Stimulated activated naive CD8-positive, alpha-beta T cell treated with anti-CD3 and anti-CD28 coated beads, Interleukin-15, Interleukin-2, amounts not matched to agents 100 ng/mL and 50 ng/mL, for 24 hours (primary cell): ENCODE measurements around the gene KLRF1.
"Not testable (repeated sequence)": the region's sequence is repeated elsewhere in the genome, so short reads cannot be mapped to it uniquely, and the experiment has no call there.

ENCODE experiments used
- H3K27ac Mint-ChIP-seq: one replicate; pipeline ENCODE4 v1.8.0; 2021; ENCODE audit warnings: mild to moderate bottlenecking, mixed read lengths
- H3K27me3 Mint-ChIP-seq: one replicate; pipeline ENCODE4 v1.8.0; 2021; ENCODE audit warnings: mixed read lengths
- H3K36me3 Mint-ChIP-seq: one replicate; pipeline ENCODE4 v1.8.0; 2021; ENCODE audit warnings: low read depth, mixed read lengths
- H3K4me1 Mint-ChIP-seq: one replicate; pipeline ENCODE4 v1.8.0; 2021; ENCODE audit warnings: low read depth, mixed read lengths
- H3K4me3 Mint-ChIP-seq: one replicate; pipeline ENCODE4 v1.8.0; 2021; ENCODE audit warnings: mild to moderate bottlenecking, mixed read lengths
- H3K9me3 Mint-ChIP-seq: one replicate; pipeline ENCODE4 v1.8.0; 2021; ENCODE audit warnings: mixed read lengths

The KLRF1 gene

DNA sequence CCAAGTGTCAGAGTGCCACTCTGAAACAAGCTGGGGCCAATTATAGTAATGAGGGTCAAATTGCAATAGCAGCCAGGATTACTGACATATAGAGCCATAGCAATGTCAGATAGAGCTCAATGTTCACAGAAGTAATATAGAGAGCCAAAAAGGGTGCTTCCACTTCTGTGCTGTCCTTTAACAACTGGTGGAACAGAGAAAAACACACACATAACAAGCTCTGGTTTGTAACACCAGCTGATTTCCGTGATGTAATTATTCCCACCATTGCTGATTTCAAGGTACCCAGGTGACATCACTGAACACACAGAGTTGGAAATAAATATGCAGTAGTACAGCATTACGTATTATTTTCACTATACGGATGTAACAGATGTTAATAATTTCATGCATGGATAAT lies 44.9 kb downstream of the KLRF1 start:
- no peak overlapping the region for H3K27ac Mint-ChIP-seq
- no peak overlapping the region for H3K4me3 Mint-ChIP-seq
- H3K9me3 Mint-ChIP-seq, result no peaks in the 10 kb centered on the region
- no peaks in the 10 kb centered on the region for H3K36me3 Mint-ChIP-seq
- no peaks in the 10 kb centered on the region for H3K27me3 Mint-ChIP-seq
- H3K4me1 Mint-ChIP-seq, result peaks cover 29% of the 10 kb centered on the region

DNA sequence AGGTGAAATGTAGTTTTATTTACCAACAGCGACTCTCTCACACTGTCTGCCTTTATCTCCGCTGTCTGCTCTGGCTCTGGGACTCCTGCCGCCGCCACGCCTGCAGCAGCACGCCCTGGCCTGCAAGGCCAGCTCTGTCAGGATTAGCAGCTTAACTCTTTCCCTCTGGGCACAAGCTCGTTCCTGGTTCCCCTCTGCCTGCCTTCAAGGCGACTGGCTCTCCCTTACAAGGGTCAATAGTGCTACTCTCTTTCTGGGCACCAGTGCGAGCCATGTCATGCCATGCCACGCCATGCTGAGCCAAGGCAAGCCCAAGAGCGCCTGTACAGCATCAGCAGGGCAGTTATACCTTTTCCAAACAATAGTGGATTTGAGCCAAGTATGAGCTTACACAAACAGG lies 45.5 kb downstream of the KLRF1 start:
- Mint-ChIP-seq H3K4me3 (no peak overlapping the region), H3K9me3 (no peaks in the 10 kb centered on the region), H3K27ac (no peak overlapping the region), H3K36me3 (no peaks in the 10 kb centered on the region), H3K4me1 (peaks cover 29% of the 10 kb centered on the region), H3K27me3 (no peaks in the 10 kb centered on the region)

DNA sequence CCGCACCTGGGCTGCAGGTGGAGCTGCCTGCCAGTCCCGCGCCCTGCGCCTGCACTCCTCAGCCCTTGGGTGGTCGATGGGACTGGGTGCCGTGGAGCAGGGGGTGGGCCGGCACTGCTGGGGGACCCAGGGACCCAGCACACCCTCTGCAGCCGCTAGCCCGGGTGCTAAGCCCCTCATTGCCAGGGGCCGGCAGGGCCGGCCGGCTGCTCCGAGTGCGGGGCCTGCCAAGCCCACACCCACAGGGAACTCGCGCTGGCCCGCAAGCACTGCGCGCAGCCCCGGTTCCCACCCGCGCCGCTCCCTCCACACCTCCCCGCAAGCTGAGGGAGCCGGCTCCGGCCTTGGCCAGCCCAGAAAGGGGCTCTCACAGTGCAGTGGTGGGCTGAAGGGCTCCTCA lies 48.8 kb downstream of the KLRF1 start:
- not testable (repeated sequence) for H3K36me3 Mint-ChIP-seq, H3K27me3 Mint-ChIP-seq, H3K9me3 Mint-ChIP-seq, H3K27ac Mint-ChIP-seq, H3K4me3 Mint-ChIP-seq
- H3K4me1 Mint-ChIP-seq, result peaks cover 19% of the 10 kb centered on the region

DNA sequence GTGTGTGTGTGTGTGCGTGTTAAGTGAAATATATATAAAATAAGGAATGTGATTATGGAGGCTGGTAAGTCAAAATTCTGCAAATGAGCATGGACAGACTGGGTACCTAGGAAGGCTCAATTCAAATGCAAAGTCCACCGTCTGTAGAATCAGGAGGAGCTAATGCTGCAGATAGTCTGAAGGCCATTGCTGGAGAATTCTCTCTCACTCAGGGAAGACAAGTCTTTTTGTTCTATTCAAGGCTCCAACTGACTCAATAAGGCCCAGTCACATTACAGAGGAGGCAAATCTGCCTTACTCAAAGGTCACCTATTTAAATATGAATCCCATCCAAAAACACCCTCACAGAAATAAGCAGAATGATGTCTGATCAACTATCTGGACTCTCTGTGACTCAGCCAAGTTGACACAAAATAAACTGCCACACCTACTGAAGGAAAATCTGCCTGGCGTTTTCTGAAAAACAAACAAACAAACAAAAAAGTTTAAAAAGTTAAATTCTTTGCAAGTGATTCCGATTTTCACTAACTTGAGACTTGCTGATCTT lies 53.3 kb downstream of the KLRF1 start:
- Mint-ChIP-seq H3K27me3 (no peaks in the 10 kb centered on the region), H3K36me3 (no peaks in the 10 kb centered on the region), H3K4me3 (no peak overlapping the region), H3K27ac (no peak overlapping the region), H3K4me1 (peaks cover 7% of the 10 kb centered on the region), H3K9me3 (no peaks in the 10 kb centered on the region)

DNA sequence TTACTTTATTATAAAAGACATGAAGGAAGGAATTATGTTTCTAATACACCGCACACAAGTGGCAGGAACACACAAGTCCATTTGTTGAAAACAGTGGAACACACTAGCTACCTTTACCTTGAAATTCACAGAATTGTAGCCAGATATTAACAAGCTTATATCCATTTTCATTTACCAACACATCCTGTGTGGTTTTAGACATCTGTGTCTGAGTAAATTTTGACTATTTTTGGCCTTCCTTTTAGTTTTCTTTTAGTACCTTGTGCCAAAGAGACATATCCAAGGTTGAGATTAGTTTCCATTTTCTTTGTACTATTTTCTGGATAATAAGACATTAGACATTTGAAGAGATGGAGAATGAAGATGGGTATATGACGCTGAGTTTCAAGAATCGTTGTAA lies 54.0 kb downstream of the KLRF1 start, which contains the start of gene KLRF2:
Gene KLRF2 (plus strand): TSS at position 244 of the 400 bp plus-strand sequence. CDS start 107 bp downstream, at position 351.
- H3K36me3 Mint-ChIP-seq, result no peaks in the 10 kb centered on the region
- no peak within 1 kb of the TSS for H3K27ac Mint-ChIP-seq
- H3K4me1 Mint-ChIP-seq, result peaks cover 7% of the 10 kb centered on the region
- no peaks in the 10 kb centered on the region for H3K27me3 Mint-ChIP-seq
- no peak within 1 kb of the TSS for H3K4me3 Mint-ChIP-seq
- H3K9me3 Mint-ChIP-seq, result no peaks in the 10 kb centered on the region

DNA sequence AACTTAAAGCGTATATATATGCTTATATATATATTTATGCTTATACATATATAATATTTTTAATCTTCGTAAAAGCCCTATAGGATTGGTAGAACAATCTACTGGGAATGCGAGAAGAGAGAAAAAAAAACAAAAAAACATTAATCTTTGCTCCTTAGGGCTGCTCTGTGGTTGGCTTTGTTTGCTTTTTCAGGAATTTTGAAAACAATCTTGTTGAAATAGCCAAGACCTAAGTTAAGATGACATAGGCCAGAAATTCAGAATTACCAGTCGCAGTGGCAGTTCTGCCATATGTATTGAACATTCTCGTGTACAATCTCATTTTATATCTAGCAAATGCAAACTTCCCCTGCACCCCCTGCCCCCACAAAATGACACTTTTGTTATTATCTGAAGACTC lies 54.7 kb downstream of the KLRF1 start:
- H3K27me3 Mint-ChIP-seq, result no peaks in the 10 kb centered on the region

DNA sequence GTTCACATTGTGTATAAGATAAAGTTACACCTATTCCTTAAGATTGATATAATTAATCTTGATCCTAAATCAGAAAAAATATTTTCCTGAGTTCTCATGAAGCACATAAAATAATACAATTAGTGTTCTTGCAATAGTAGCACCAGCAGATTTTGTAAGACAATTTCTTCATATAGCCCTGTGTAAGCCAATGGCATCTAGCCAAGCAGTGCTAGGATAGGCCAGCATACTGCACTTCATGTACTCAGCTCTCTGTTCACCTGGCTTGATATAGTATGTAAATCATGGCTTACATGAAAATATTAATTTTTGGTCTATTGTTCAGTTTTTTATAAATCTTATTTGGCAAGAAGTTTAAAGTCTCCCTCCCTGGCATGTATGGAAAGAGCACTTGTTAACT lies 55.9 kb downstream of the KLRF1 start:
- Mint-ChIP-seq H3K27me3 (no peaks in the 10 kb centered on the region), H3K27ac (no peak overlapping the region), H3K4me1 (peaks cover 7% of the 10 kb centered on the region), H3K4me3 (no peak overlapping the region), H3K9me3 (no peaks in the 10 kb centered on the region), H3K36me3 (no peaks in the 10 kb centered on the region)

More for the DNA sequence above, 54.7 kb downstream of the KLRF1 start:
- Mint-ChIP-seq H3K4me1 (peaks cover 7% of the 10 kb centered on the region), H3K36me3 (no peaks in the 10 kb centered on the region), H3K9me3 (no peaks in the 10 kb centered on the region), H3K27ac (no peak overlapping the region), H3K4me3 (no peak overlapping the region)

DNA sequence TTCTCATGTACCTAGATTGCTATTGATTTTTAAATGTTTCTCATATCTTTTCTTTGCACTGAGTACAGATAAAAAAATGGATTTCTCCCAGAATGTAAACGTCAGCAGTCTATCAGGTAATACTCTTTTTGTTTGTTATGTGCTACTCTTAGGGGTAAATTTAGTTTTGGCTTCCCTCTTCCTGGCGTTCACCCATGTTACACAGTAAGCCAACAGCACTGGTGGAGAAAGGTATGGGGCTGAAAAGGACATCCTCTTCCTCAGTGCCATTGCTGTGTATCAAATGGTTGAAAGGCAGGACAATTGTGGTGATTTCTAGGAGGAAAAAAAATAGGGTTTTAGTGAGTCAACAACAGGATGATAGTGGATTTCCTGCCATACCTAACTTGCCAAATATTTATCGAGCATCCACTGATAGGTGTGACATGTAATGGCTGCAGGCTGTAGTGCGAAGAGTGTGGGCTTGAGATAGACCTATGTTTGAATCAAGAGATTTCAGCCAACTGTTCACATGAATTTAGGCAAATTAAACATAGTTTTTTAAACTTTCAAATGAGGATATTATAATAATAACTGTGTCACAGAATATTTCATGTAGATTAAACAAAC lies 61.5 kb downstream of the KLRF1 start:
- Mint-ChIP-seq H3K4me3 (no peak overlapping the region), H3K9me3 (no peaks in the 10 kb centered on the region), H3K4me1 (peaks cover 10% of the 10 kb centered on the region), H3K36me3 (no peaks in the 10 kb centered on the region), H3K27me3 (no peaks in the 10 kb centered on the region), H3K27ac (no peak overlapping the region)
